HepG2 (cell line): ENCODE results near the gene TK2. TPM values are rescaled to one million over a fixed set of nuclear protein-coding genes. Genes with fewer than 3 reads are reported as not detected.

Experiments
- DBP ChIP-seq: sonication (generic); formaldehyde crosslinking; IDR thresholded peaks from 2 replicates; pipeline ENCODE4 v1.4.0; 2020; ENCODE audit warnings: missing genetic modification reagents; ENCODE audit errors: not compliant biosample characterization
- HIVEP1 ChIP-seq: sonication (generic); formaldehyde crosslinking; IDR thresholded peaks from 2 replicates; pipeline ENCODE4 v1.4.0; 2020; ENCODE audit warnings: mild to moderate bottlenecking, missing genetic modification reagents
- IKZF5 ChIP-seq: IDR thresholded peaks from 2 replicates; pipeline ENCODE4 v1.6.1; 2018; ENCODE audit warnings: missing genetic modification reagents, mild to moderate bottlenecking, missing compliant biosample characterization
- IRF2 ChIP-seq: IDR thresholded peaks from 2 replicates; pipeline ENCODE4 v1.6.1; 2018; ENCODE audit warnings: missing genetic modification reagents, missing compliant biosample characterization
- NCOA5 ChIP-seq: sonication (generic); formaldehyde crosslinking; IDR thresholded peaks from 2 replicates; pipeline ENCODE4 v1.4.0; 2020; ENCODE audit warnings: missing genetic modification reagents
- ONECUT2 ChIP-seq: sonication (generic); formaldehyde crosslinking; IDR thresholded peaks from 2 replicates; pipeline ENCODE4 v1.4.0; 2020; ENCODE audit warnings: missing genetic modification reagents
- RBM22 ChIP-seq: fragments of 200-400 bp; formaldehyde crosslinking; optimal IDR thresholded peaks from 2 replicates; pipeline ENCODE3; 2017; ENCODE audit warnings: mild to moderate bottlenecking, low read length, moderate library complexity
- RBM39 ChIP-seq: fragments of 200-400 bp; formaldehyde crosslinking; IDR thresholded peaks from one replicate; pipeline ENCODE4 v1.6.1; 2018; ENCODE audit warnings: antibody characterized with exemption, mild to moderate bottlenecking, low read depth, low read length; ENCODE audit not compliant: poor library complexity, severe bottlenecking
- TERF1 ChIP-seq: sonication (generic); formaldehyde crosslinking; IDR thresholded peaks from 2 replicates; pipeline ENCODE4 v1.8.0; 2022; ENCODE audit warnings: mild to moderate bottlenecking, missing genetic modification reagents, moderate library complexity
- TRIM24 ChIP-seq: sonication (generic); formaldehyde crosslinking; IDR thresholded peaks from 2 replicates; pipeline ENCODE4 v1.8.0; 2022; ENCODE audit warnings: mild to moderate bottlenecking, missing genetic modification reagents
- ZBTB33 ChIP-seq: sonication (generic); formaldehyde crosslinking; IDR thresholded peaks from 2 replicates; pipeline ENCODE4 v1.4.0; 2020; ENCODE audit warnings: missing genetic modification reagents
- ZBTB7A ChIP-seq: sonication (generic); formaldehyde crosslinking; IDR thresholded peaks from 2 replicates; pipeline ENCODE4 v1.8.0; 2022; ENCODE audit warnings: mild to moderate bottlenecking, missing genetic modification reagents
- ZC3H13 ChIP-seq: sonication (generic); formaldehyde crosslinking; IDR thresholded peaks from 2 replicates; pipeline ENCODE4 v1.8.1; 2023; ENCODE audit warnings: mild to moderate bottlenecking, missing genetic modification reagents, moderate library complexity
- ZFP36 ChIP-seq: fragments of 150-350 bp; IDR thresholded peaks from 2 replicates; pipeline ENCODE4 v1.6.1; 2018; ENCODE audit warnings: borderline replicate concordance, low read length, low read depth; ENCODE audit not compliant: partially characterized antibody
- ZFP90 ChIP-seq: sonication (generic); formaldehyde crosslinking; IDR thresholded peaks from 2 replicates; pipeline ENCODE4 v1.8.0; 2022; ENCODE audit warnings: missing genetic modification reagents, mild to moderate bottlenecking, inconsistent platforms, borderline replicate concordance
- ZNF660 ChIP-seq: sonication (generic); formaldehyde crosslinking; IDR thresholded peaks from 2 replicates; pipeline ENCODE4 v1.5.1; 2020; ENCODE audit warnings: mild to moderate bottlenecking, low read depth, missing genetic modification reagents, borderline replicate concordance
- ZNF678 ChIP-seq: sonication (generic); formaldehyde crosslinking; IDR thresholded peaks from 2 replicates; pipeline ENCODE4 v1.4.0; 2020; ENCODE audit warnings: mild to moderate bottlenecking, missing genetic modification reagents
- ZNF691 ChIP-seq: sonication (generic); formaldehyde crosslinking; IDR thresholded peaks from 2 replicates; pipeline ENCODE4 v1.4.0; 2020; ENCODE audit warnings: missing genetic modification reagents, low read depth, mild to moderate bottlenecking, borderline replicate concordance
- ZNF704 ChIP-seq: sonication (generic); formaldehyde crosslinking; IDR thresholded peaks from 2 replicates; pipeline ENCODE4 v1.8.1; 2023; ENCODE audit warnings: mild to moderate bottlenecking, inconsistent platforms, moderate library complexity, missing genetic modification reagents, borderline replicate concordance
- ZNF784 ChIP-seq: sonication (generic); formaldehyde crosslinking; IDR thresholded peaks from 2 replicates; pipeline ENCODE4 v1.5.1; 2020; ENCODE audit warnings: missing genetic modification reagents, mild to moderate bottlenecking, borderline replicate concordance
- polyA plus RNA-seq, 8 experiments: library from polyadenylated mRNA; depleted of rRNA in 3 of 8; stranded (reverse) in 7 of 8; unstranded in 1 of 8; fragments of >200 nt; fragmentation: Illumina TruSeq in 4 of 8; extraction: Trizol in 4 of 8; gene quantifications; 2 replicates each; pipeline versions ENCODE4 v1.2.1 to v1.2.3, GENCODE V29; 2011 to 2016; ENCODE audit warnings: low read depth in 4 of 8, missing spikeins in 1 of 8, mixed read lengths in 1 of 8; ENCODE audit not compliant: insufficient read depth in 1 of 8
- total RNA-seq, 5 experiments: library from RNA; depleted of rRNA; stranded (reverse); fragments of >200 nt; fragmentation: Illumina TruSeq; extraction: Trizol; gene quantifications; 2 replicates each; pipeline ENCODE4 v1.2.3, GENCODE V29; 2016; ENCODE audit warnings: low read depth in 1 of 5

Gene TK2
- total and polyA plus RNA-seq, 2 of the 13 experiments (the other 11 are each of a cell fraction or from before 2014, with no cell fraction given) = 18.7 to 21.0 TPM

- TF ChIP-seq ZNF660 (CRISPR knock-in tag) (no peak), ZNF704 (no peak), RBM39 (no peak), HIVEP1 (CRISPR knock-in tag) (peak; percentile 92), DBP (no peak), IKZF5 (CRISPR knock-in tag) (peak; percentile 91), ZBTB7A (CRISPR knock-in tag) (no peak; the same call in 1 of the 2 replicates), IRF2 (CRISPR knock-in tag) (peak; percentile 99), ZFP90 (peak; percentile 93), TRIM24 (CRISPR knock-in tag) (no peak), ZC3H13 (CRISPR knock-in tag) (no peak; the same call in 1 of the 2 replicates), ZNF784 (CRISPR knock-in tag) (peak; percentile 36; the same call in 1 of the 2 replicates), ZNF678 (CRISPR knock-in tag) (no peak), ZFP36 (no peak), TERF1 (CRISPR knock-in tag) (no peak), RBM22 (no peak), ZBTB33 (peak; percentile 69), ONECUT2 (CRISPR knock-in tag) (0 out of 2 replicates have a peak, but pooled peaks have one; percentile 23), ZNF691 (no peak), NCOA5 (CRISPR knock-in tag) (no peak)
Observed at GRCh38 chr16:66516808-66517585, 32.9 kb downstream of the TK2 start (continued).
